ENCODE measurements around the gene GPR148. TPM values are rescaled to one million over a fixed set of nuclear protein-coding genes. Genes with fewer than 3 reads are reported as not detected.

GPR148 gene
- total RNA-seq, 1 donor from 2014 or later, result not detected

DNA sequence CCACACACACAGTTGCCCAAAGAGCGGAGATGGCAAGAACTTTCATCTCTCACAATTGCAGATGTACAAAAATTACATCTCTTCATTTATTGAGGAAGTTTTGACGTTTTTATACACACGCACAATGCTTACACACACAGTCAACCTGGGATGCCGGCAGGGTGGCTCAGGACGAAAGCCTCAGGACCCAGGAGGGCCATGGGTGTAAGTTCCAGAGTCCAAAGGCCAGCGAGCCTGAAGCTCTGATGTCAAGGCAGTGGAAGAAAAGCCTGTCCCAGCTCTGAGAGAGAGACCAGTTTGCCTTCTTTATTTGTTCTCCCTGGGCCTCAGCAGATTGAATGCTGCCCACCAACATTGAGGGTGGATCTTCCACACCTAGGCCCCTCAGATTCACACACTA is 36.6 kb downstream of the GPR148 start:
- H3K9me3 Mint-ChIP-seq, result no peaks in the 10 kb centered on the region
- H3K27ac Mint-ChIP-seq (ENCODE audit: unreplicated experiment), result peak overlapping the region; percentile 87
- H3K4me1 Mint-ChIP-seq, result no peaks in the 10 kb centered on the region
- H3K27me3 Mint-ChIP-seq (ENCODE audit: low read depth), result peaks cover 16% of the 10 kb centered on the region
- no peak for DNase-seq (ENCODE audit: low read depth, low spot score)
- H3K36me3 Mint-ChIP-seq (ENCODE audit: low read depth), result no peaks in the 10 kb centered on the region
- H3K4me3 Mint-ChIP-seq, result no peak overlapping the region
- TF ChIP-seq, protein P1, sequence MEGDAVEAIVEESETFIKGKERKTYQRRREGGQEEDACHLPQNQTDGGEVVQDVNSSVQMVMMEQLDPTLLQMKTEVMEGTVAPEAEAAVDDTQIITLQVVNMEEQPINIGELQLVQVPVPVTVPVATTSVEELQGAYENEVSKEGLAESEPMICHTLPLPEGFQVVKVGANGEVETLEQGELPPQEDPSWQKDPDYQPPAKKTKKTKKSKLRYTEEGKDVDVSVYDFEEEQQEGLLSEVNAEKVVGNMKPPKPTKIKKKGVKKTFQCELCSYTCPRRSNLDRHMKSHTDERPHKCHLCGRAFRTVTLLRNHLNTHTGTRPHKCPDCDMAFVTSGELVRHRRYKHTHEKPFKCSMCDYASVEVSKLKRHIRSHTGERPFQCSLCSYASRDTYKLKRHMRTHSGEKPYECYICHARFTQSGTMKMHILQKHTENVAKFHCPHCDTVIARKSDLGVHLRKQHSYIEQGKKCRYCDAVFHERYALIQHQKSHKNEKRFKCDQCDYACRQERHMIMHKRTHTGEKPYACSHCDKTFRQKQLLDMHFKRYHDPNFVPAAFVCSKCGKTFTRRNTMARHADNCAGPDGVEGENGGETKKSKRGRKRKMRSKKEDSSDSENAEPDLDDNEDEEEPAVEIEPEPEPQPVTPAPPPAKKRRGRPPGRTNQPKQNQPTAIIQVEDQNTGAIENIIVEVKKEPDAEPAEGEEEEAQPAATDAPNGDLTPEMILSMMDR (conservative IDR thresholded peaks at IDR 0.05), result no peak

DNA sequence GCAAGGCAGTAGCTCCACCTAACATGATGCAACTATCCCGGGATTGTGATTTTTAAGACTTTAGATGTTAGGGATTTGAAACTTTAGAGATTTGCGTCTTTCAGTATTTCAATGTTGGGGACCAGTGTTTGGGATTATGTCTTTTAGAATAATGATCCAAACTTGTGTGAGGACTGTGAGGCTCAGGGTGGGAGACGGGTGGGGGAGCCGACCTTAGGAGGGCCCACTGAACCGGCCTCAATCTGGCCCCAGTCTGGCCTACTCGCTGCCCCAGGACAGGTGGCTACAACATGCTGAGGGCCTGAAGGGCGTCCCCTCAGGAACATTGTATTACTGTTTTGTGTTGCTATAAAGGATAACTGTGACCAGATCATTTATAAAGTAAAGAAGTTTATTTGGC is 37.2 kb downstream of the GPR148 start:
- Mint-ChIP-seq H3K27ac (ENCODE audit: unreplicated experiment) (peak overlapping the region; percentile 87), H3K27me3 (ENCODE audit: low read depth) (peaks cover 10% of the 10 kb centered on the region), H3K36me3 (ENCODE audit: low read depth) (no peaks in the 10 kb centered on the region), H3K9me3 (no peaks in the 10 kb centered on the region), H3K4me3 (no peak overlapping the region), H3K4me1 (no peaks in the 10 kb centered on the region)
- DNase-seq (ENCODE audit: low read depth, low spot score), result no peak
- TF ChIP-seq, protein P1 (conservative IDR thresholded peaks at IDR 0.05), result no peak

DNA sequence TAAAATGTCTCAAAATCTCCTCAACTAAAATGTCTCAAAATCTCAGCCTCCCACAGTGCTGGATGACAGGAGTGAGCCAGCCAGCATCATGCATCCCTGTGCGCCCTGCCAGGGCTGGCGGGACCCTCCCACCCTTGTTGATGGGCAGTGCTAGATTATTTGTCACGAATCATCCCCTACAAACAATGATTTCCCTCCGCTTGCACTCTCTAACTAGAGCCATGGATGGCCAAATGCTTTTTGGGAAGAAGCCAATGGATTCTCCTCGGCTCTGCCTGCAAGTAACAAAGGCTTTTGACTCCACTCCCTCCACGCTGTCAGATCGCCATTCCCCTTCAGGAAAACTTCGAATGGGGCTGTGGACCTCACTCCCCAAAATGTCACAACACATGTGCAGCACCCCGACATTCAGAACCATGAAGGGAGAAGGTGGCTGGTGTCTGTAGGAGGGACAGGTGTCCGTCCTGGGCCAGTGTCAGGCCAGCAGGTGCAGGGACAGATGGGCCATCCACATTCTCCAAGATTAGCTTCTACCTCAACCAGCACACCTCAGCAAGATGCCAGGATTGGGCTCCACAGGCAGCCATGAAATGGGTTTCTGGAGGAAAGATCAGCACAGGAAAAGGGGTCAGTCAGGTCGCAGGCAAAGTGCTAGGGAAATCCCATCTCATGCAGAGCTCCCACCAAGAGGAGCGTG is 38.0 kb downstream of the GPR148 start:
- Mint-ChIP-seq H3K27me3 (ENCODE audit: low read depth) (peaks cover 2% of the 10 kb centered on the region), H3K36me3 (ENCODE audit: low read depth) (no peaks in the 10 kb centered on the region), H3K4me1 (no peaks in the 10 kb centered on the region), H3K4me3 (no peak overlapping the region), H3K27ac (ENCODE audit: unreplicated experiment) (no peak overlapping the region), H3K9me3 (no peaks in the 10 kb centered on the region)
- no peak for DNase-seq (ENCODE audit: low read depth, low spot score)
- TF ChIP-seq, protein P1 (conservative IDR thresholded peaks at IDR 0.05), result no peak

DNA sequence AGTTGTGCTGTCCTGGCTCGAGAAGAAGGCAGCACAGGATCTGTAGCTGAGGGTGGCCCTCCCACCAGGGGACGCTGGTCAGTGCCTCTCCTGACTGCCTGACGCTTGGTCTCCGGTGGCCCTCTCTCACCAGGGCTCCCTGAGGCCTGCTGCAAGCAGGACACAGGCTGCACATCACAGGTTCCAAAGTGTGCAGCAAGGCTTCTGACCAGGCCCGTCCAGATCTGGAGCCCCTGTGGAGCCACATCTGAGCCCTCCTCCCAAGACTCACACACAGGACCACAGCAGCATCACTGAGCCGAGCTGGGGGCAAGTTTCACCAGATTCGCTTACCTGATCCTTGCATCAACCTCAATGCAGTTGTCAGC is 38.5 kb downstream of the GPR148 start:
- Mint-ChIP-seq H3K9me3 (no peaks in the 10 kb centered on the region), H3K4me1 (no peaks in the 10 kb centered on the region), H3K27ac (ENCODE audit: unreplicated experiment) (no peak overlapping the region), H3K4me3 (no peak overlapping the region), H3K36me3 (ENCODE audit: low read depth) (no peaks in the 10 kb centered on the region), H3K27me3 (ENCODE audit: low read depth) (peaks cover 2% of the 10 kb centered on the region)
- TF ChIP-seq, protein P1 (conservative IDR thresholded peaks at IDR 0.05), result no peak
- DNase-seq (ENCODE audit: low read depth, low spot score), result no peak

DNA sequence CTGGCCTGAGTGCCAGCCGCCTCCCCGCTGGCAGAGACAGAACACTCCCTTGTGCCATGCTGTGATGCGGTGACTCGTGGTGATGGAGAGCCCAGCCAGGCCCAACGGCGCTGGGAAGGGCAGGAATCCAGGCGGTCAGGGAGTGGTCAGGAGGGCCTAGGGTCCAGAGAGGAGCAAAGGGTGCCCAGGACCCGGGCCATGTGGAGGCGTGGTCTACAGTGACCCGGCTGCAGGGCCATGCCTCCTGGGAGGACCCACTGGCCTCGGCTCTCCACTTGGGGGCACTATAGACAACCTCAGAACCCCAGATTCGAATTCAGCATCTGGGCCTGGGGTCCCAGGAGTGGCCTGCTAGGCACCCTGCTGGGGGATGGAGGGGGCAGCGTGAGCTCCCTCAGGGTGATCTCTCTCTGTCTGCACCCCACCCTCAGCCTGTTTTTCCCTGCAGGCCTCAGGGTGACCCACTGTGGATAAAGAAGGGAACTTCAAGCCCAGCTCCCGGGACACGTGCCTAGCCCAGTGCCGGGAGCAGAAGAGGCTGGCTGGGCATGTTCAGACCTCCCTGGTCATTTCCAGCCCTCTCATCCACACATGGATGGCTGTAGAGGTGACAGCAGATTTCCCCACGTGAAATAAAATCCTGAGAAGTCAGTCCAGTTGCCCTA is 39.5 kb downstream of the GPR148 start:
- TF ChIP-seq, protein P1 (conservative IDR thresholded peaks at IDR 0.05), result no peak
- no peaks in the 10 kb centered on the region for H3K4me1 Mint-ChIP-seq
- H3K4me3 Mint-ChIP-seq, result no peak overlapping the region
- H3K36me3 Mint-ChIP-seq (ENCODE audit: low read depth), result no peaks in the 10 kb centered on the region
- no peak for DNase-seq (ENCODE audit: low read depth, low spot score)
- peaks cover 2% of the 10 kb centered on the region for H3K27me3 Mint-ChIP-seq (ENCODE audit: low read depth)
- no peak overlapping the region for H3K27ac Mint-ChIP-seq (ENCODE audit: unreplicated experiment)
- peaks cover 8% of the 10 kb centered on the region for H3K9me3 Mint-ChIP-seq
